Neural cell (in vitro differentiated cells): ENCODE measurements around the gene CD52. TPM values are rescaled to one million over a fixed set of nuclear protein-coding genes. Genes with fewer than 3 reads are reported as not detected.

ENCODE experiments used
- H2AFZ ChIP-seq: fragments of 200-600, 300-800 bp; sonication (generic), shearing (Covaris generic); 2 replicates; pipeline ENCODE4 v1.6.0; 2014; ENCODE audit warnings: low read depth, mild to moderate bottlenecking, antibody characterized with exemption, low read length, moderate library complexity
- H3F3A ChIP-seq: fragments of 200-600 bp; shearing (Covaris generic); 2 replicates; pipeline ENCODE4 v1.6.1; 2016; ENCODE audit warnings: mild to moderate bottlenecking, moderate library complexity, mixed read lengths, antibody characterized with exemption, low read length; ENCODE audit not compliant: insufficient read depth, poor library complexity, severe bottlenecking
- H3K27ac ChIP-seq: fragments of 200-600, 300-800 bp; sonication (generic), shearing (Covaris generic); 2 replicates; pipeline ENCODE4 v1.5.1; 2014; ENCODE audit warnings: mild to moderate bottlenecking, low read length, moderate library complexity
- H3K27me3 ChIP-seq: fragments of 300-800, 200-600 bp; sonication (generic), shearing (Covaris generic); 2 replicates; pipeline ENCODE4 v1.6.0; 2014; ENCODE audit warnings: mild to moderate bottlenecking, low read depth, low read length, moderate library complexity; ENCODE audit not compliant: insufficient read depth
- H3K36me3 ChIP-seq: fragments of 300-800, 200-600 bp; sonication (generic), shearing (Covaris generic); 2 replicates; pipeline ENCODE4 v1.5.1; 2014; ENCODE audit warnings: mild to moderate bottlenecking, antibody characterized with exemption, low read length, moderate library complexity; ENCODE audit not compliant: insufficient read depth
- H3K4me2 ChIP-seq: fragments of 300-800, 200-600 bp; sonication (generic), shearing (Covaris generic); 2 replicates; pipeline ENCODE4 v1.6.0; 2014; ENCODE audit warnings: mild to moderate bottlenecking, low read length
- H3K4me3 ChIP-seq: fragments of 300-800, 200-600 bp; sonication (generic), shearing (Covaris generic); 2 replicates; pipeline ENCODE4 v1.5.1; 2014; ENCODE audit warnings: mild to moderate bottlenecking, low read length, moderate library complexity
- H3K79me2 ChIP-seq: fragments of 200-600 bp; shearing (Covaris generic); replicated peaks from 2 replicates; pipeline ENCODE4 v1.6.0; 2014; ENCODE audit warnings: mild to moderate bottlenecking, low read length, moderate library complexity; ENCODE audit not compliant: insufficient read depth
- H3K9ac ChIP-seq: fragments of 300-800, 200-600 bp; sonication (generic), shearing (Covaris generic); 2 replicates; pipeline ENCODE4 v1.6.1; 2016; ENCODE audit warnings: mild to moderate bottlenecking, low read length, mixed read lengths
- H3K9me2 ChIP-seq: fragments of 200-600 bp; shearing (Covaris generic); 2 replicates; pipeline ENCODE4 v1.6.1; 2016; ENCODE audit warnings: mild to moderate bottlenecking, low read length, mixed read lengths; ENCODE audit not compliant: insufficient read depth
- H3K9me3 ChIP-seq: fragments of 200-600, 300-800 bp; sonication (generic), shearing (Covaris generic); 2 replicates; pipeline ENCODE4 v1.6.1; 2016; ENCODE audit warnings: mild to moderate bottlenecking, mixed run types, low read length, moderate library complexity, mixed read lengths
- H4K20me1 ChIP-seq: fragments of 200-600 bp; shearing (Covaris generic); 2 replicates; pipeline ENCODE4 v1.6.1; 2016; ENCODE audit warnings: mild to moderate bottlenecking, mixed run types; ENCODE audit not compliant: insufficient read depth
- CTCF ChIP-seq: fragments of 450-650 bp; IDR thresholded peaks from 2 replicates; pipeline ENCODE4 v1.5.1; 2014; ENCODE audit warnings: antibody characterized with exemption, mild to moderate bottlenecking, moderate library complexity; ENCODE audit not compliant: poor library complexity, severe bottlenecking
- EP300 ChIP-seq: fragments of 450-650 bp; conservative IDR thresholded peaks from 2 replicates; pipeline ENCODE4 v1.6.1; 2014; ENCODE audit warnings: antibody characterized with exemption, mild to moderate bottlenecking, moderate library complexity; ENCODE audit not compliant: poor library complexity, severe bottlenecking
- EZH2 ChIP-seq: fragments of 200-600, 300-800 bp; shearing (Covaris generic), sonication (generic); IDR thresholded peaks from 2 replicates; pipeline ENCODE4 v1.6.1; 2014; ENCODE audit warnings: antibody characterized with exemption, low read length, borderline replicate concordance, mild to moderate bottlenecking; ENCODE audit not compliant: insufficient read depth, poor library complexity, severe bottlenecking
- MXI1 ChIP-seq: fragments of 450-650 bp; conservative IDR thresholded peaks from 2 replicates; pipeline ENCODE4 v1.6.1; 2014; ENCODE audit warnings: antibody characterized with exemption, mild to moderate bottlenecking; ENCODE audit not compliant: poor library complexity, severe bottlenecking
- POLR2AphosphoS5 ChIP-seq: IDR thresholded peaks from 2 replicates; pipeline ENCODE4 v1.6.1; 2012
- RAD21 ChIP-seq: fragments of 450-650 bp; conservative IDR thresholded peaks from 2 replicates; pipeline ENCODE4 v1.6.1; 2014; ENCODE audit warnings: antibody characterized with exemption, mild to moderate bottlenecking, moderate library complexity
- REST ChIP-seq: IDR thresholded peaks from 2 replicates; pipeline ENCODE4 v1.6.1; 2012; ENCODE audit warnings: borderline replicate concordance
- SMC3 ChIP-seq: fragments of 450-650 bp; conservative IDR thresholded peaks from 2 replicates; pipeline ENCODE4 v1.6.1; 2014; ENCODE audit warnings: antibody characterized with exemption, mild to moderate bottlenecking, moderate library complexity; ENCODE audit not compliant: poor library complexity
- TAF1 ChIP-seq: IDR thresholded peaks from 2 replicates; pipeline ENCODE4 v1.6.1; 2012; ENCODE audit warnings: low read depth
- polyA plus RNA-seq: library from polyadenylated mRNA; depleted of rRNA; stranded (reverse); fragments of >200 nt; gene quantifications from 2 replicates; pipeline ENCODE4 v1.2.3, GENCODE V29; 2014

CD52 gene
- polyA plus RNA-seq, 1 donor from 2014 or later, result not detected

GRCh38 chr1:26359981-26360806, 42.4 kb downstream of the CD52 start:
- H4K20me1 ChIP-seq, result no peaks in the 10 kb centered on the region
- H3K9me2 ChIP-seq, result no peaks in the 10 kb centered on the region
- no peak overlapping the region for H3K4me3 ChIP-seq
- H3K9ac ChIP-seq, result no peak overlapping the region
- H3K9me3 ChIP-seq, result no peaks in the 10 kb centered on the region
- no peaks in the 10 kb centered on the region for H3K36me3 ChIP-seq
- no peak overlapping the region for H2AFZ ChIP-seq
- no peaks in the 10 kb centered on the region for H3F3A ChIP-seq
- TF ChIP-seq POLR2AphosphoS5, result no peak
- no peak for TF ChIP-seq TAF1
- no peak for TF ChIP-seq RAD21
- TF ChIP-seq EP300, result no peak
- TF ChIP-seq MXI1, result no peak
- no peak for TF ChIP-seq EZH2
- TF ChIP-seq REST, result no peak
- no peak for TF ChIP-seq SMC3
- no peak overlapping the region for H3K4me2 ChIP-seq
- H3K27ac ChIP-seq, result no peak overlapping the region
- peaks cover 20% of the 10 kb centered on the region for H3K27me3 ChIP-seq
- H3K79me2 ChIP-seq, result no peaks in the 10 kb centered on the region

GRCh38 chr1:26360807-26361604, 43.2 kb downstream of the CD52 start:
- Histone ChIP-seq H3K36me3 (no peaks in the 10 kb centered on the region), H3K9me2 (no peaks in the 10 kb centered on the region), H3F3A (no peaks in the 10 kb centered on the region), H3K4me2 (no peak overlapping the region), H3K27me3 (peaks cover 20% of the 10 kb centered on the region), H3K4me3 (no peak overlapping the region), H3K27ac (no peak overlapping the region), H3K9me3 (no peaks in the 10 kb centered on the region), H4K20me1 (no peaks in the 10 kb centered on the region), H3K79me2 (no peaks in the 10 kb centered on the region), H2AFZ (no peak overlapping the region), H3K9ac (no peak overlapping the region)
- TF ChIP-seq CTCF, result no peak
- TF ChIP-seq EP300, result no peak
- TF ChIP-seq RAD21, result no peak
- TF ChIP-seq EZH2, result no peak
- no peak for TF ChIP-seq POLR2AphosphoS5
- no peak for TF ChIP-seq TAF1
- no peak for TF ChIP-seq SMC3
- no peak for TF ChIP-seq MXI1
- TF ChIP-seq REST, result no peak
